ENCODE results near the gene FOXN3.

- TF ChIP-seq EZH2 (IDR thresholded peaks at IDR 0.05; ENCODE audit: low read length) (no peak), CTCF (optimal IDR thresholded peaks at IDR 0.05 in 1 of 3, IDR thresholded peaks at IDR 0.05 in 1 of 3, conservative IDR thresholded peaks at IDR 0.05 in 1 of 3; ENCODE audit: extremely low read depth in 1 of 3, insufficient read depth in 2 of 3, low read length in 3 of 3) (no peak)
Measured at GRCh38 chr14:89142366-89142765, 274.7 kb downstream of the FOXN3 start.
